Measurements from ENCODE around the gene KAT8. TPM values are rescaled to one million over a fixed set of nuclear protein-coding genes. Genes with fewer than 3 reads are reported as not detected.

KAT8 gene
- total and polyA plus RNA-seq, 10 of the 15 experiments (the other 5 are each of a cell fraction or from before 2014, with no cell fraction given), result 5.5 to 55.8 (median 39.6) TPM

DNA sequence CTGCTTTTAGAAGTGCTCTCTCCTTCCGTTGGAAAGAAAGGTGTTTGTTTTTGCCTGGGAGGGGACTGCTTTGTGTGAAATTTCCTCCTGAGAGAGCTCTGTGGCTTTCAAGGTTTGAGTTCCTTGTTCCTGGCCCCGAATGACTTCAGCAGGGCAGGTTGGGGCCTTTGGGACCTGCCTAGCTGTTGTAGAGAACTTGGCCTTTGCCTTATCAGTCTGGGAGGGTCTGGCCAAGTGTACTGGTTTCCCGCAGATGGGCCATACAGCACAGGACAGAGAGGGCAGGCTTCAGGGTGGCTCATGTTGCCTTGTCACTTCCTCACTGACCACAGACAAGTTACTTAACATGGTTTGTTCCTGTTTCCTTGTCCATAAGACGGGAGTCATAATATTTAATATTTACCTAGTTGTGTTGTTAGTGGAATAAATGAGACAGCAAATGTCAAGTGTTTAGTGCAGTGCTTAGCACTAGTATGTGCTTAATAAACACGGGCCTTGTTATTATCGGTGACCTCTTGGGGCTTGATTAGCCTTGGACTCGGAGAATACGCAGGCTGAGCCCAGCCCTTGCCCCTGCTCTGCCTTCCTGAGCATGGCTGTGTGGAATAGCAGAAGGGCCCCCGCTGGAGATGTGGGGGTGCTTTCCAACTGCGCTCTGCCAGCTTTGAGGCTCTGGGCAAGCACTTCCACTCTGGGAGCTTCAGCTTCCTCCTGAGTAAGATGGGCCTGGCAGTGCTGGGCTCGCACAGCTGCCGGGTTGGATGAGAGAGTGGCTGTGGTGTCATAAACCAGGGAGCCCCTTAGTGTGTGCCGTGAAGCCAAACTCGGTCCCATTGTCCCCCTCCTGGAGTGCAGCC is 11.5 kb downstream of the KAT8 start:
- no peaks in the 10 kb centered on the region for H4K20me1 ChIP-seq (ENCODE audit: control insufficient read depth, insufficient read depth)
- intact Hi-C loops (cut with micrococcal nuclease; ENCODE audit: unreplicated experiment), result no loop called here
- no peak overlapping the region for H3K27ac ChIP-seq (ENCODE audit: control insufficient read depth, insufficient read depth)
- ATAC-seq, result peak; percentile 42; the same call in 2 of the 3 replicates
- FAIRE-seq, result no peak
- H3K4me3 ChIP-seq, result no peak overlapping the region
- H3K36me3 ChIP-seq (ENCODE audit: control insufficient read depth in 2 of 2, insufficient read depth in 2 of 2, low read length in 1 of 2), result no peaks in the 10 kb centered on the region; a peak in 2 of 4 replicates
- no peaks in the 10 kb centered on the region for H3K4me1 ChIP-seq (ENCODE audit: control insufficient read depth, insufficient read depth, low read length)
- in situ Hi-C loops (cut with MboI), result no loop called here
- no TSS peak for BruUV-seq (replicated peaks)
- POLR2A ChIA-PET, result interaction anchor here (0.6 kb wide), 1 partner anchor 159 kb away, joined by 3 read pairs; no protein-coding TSS in a partner anchor
- CTCF ChIA-PET, result interaction anchor here (0.8 to 1.7 kb wide), 2 partner anchors 9 to 13 kb away, joined by 5 to 6 read pairs; no protein-coding TSS in a partner anchor
- H2AFZ ChIP-seq (ENCODE audit: control insufficient read depth, low read depth, low read length), result no peak overlapping the region
- H3K79me2 ChIP-seq (ENCODE audit: control insufficient read depth, insufficient read depth, low read length), result no peaks in the 10 kb centered on the region
- no peaks in the 10 kb centered on the region for H3K27me3 ChIP-seq (replicated peaks in 1 of 2; ENCODE audit: control insufficient read depth in 2 of 2, insufficient read depth in 2 of 2, low read length in 1 of 2)
- no peak for DNase-seq (ENCODE audit: low read depth, low spot score)
- TF ChIP-seq STAT3 (IDR thresholded peaks at IDR 0.05; ENCODE audit: low read depth, low read length), result no peak
- TF ChIP-seq CBX3 (IDR thresholded peaks at IDR 0.05; ENCODE audit: borderline replicate concordance, low read depth), result no peak
- no peak for TF ChIP-seq CREM (IDR thresholded peaks at IDR 0.05; ENCODE audit: low read depth)
- no peak for TF ChIP-seq YY1 (IDR thresholded peaks at IDR 0.05; ENCODE audit: low read depth, low read length)
- TF ChIP-seq MTA2 (IDR thresholded peaks at IDR 0.05; ENCODE audit: low read depth), result no peak
- TF ChIP-seq HDGF (IDR thresholded peaks at IDR 0.05), result no peak
- H3K4me2 ChIP-seq (ENCODE audit: control insufficient read depth, insufficient read depth), result no peak overlapping the region
- RAD21 ChIA-PET (ENCODE audit: unreplicated experiment), result no interaction called here
- H3K9ac ChIP-seq (ENCODE audit: control insufficient read depth, insufficient read depth, low read length), result no peak overlapping the region; the same call in 1 of the 2 replicates
- SMC1A ChIA-PET (ENCODE audit: uncharacterized antibody, unreplicated experiment), result no interaction called here
- WGBS (ENCODE audit: insufficient coverage, insufficient replicate concordance, low lambda C conversion rate, missing lambda C conversion rate), result 67% methylated on average over 14 of the region's 14 CpGs
- no peaks in the 10 kb centered on the region for H3K9me3 ChIP-seq (replicated peaks; ENCODE audit: control insufficient read depth, insufficient read depth, low read length)

Data from GM12878 (cell line).